GM21825 (cell line): ENCODE measurements around the gene JAM3.
A peak's percentile ranks its signal among the peaks of the same experiment; 100 is the strongest.

Source experiments
- ATAC-seq: cut with Tn5 transposase; IDR thresholded peaks from one replicate; pipeline ENCODE4 v1.9.1; 2021; ENCODE audit warnings: mild to moderate bottlenecking, moderate library complexity; ENCODE audit not compliant: unreplicated experiment

The JAM3 gene

GRCh38 chr11:134068829-134069425 lies at the start of gene JAM3:
Gene JAM3, plus strand, starts transcription at chr11:134069072. Its CDS starts 12 bp downstream, at chr11:134069084.
- ATAC-seq, result peak; percentile 82

- no peak for ATAC-seq
Measured at GRCh38 chr11:134019500-134019899, 49.4 kb upstream of the JAM3 start.

GRCh38 chr11:134020598-134020997 lies 48.3 kb upstream of the JAM3 start:
- ATAC-seq, result no peak

GRCh38 chr11:134021326-134021725 lies 47.5 kb upstream of the JAM3 start:
- no peak for ATAC-seq

- ATAC-seq, result no peak
Measured at GRCh38 chr11:134022748-134023147, 46.1 kb upstream of the JAM3 start.

GRCh38 chr11:134024420-134025081 lies 44.3 kb upstream of the JAM3 start:
- ATAC-seq, result no peak

- no peak for ATAC-seq
Measured at GRCh38 chr11:134025082-134025429, 43.8 kb upstream of the JAM3 start.

GRCh38 chr11:134026655-134027343 lies 42.1 kb upstream of the JAM3 start:
- no peak for ATAC-seq

- no peak for ATAC-seq
Measured at GRCh38 chr11:134027671-134028070, 41.2 kb upstream of the JAM3 start.

- ATAC-seq, result no peak
Measured at GRCh38 chr11:134028368-134028920, 40.4 kb upstream of the JAM3 start.

- no peak for ATAC-seq
Measured at GRCh38 chr11:134030853-134031252, 38.0 kb upstream of the JAM3 start.

- ATAC-seq, result no peak
Measured at GRCh38 chr11:134032043-134032442, 36.8 kb upstream of the JAM3 start.

GRCh38 chr11:134032501-134033091 lies 36.3 kb upstream of the JAM3 start:
- no peak for ATAC-seq

GRCh38 chr11:134033276-134033675 lies 35.6 kb upstream of the JAM3 start:
- no peak for ATAC-seq

GRCh38 chr11:134033696-134034491 lies 35.0 kb upstream of the JAM3 start:
- peak; percentile 75 for ATAC-seq

GRCh38 chr11:134034496-134035381 lies 34.1 kb upstream of the JAM3 start:
- ATAC-seq, result no peak

GRCh38 chr11:134036492-134037045 lies 32.3 kb upstream of the JAM3 start:
- no peak for ATAC-seq

GRCh38 chr11:134037046-134037908 lies 31.6 kb upstream of the JAM3 start:
- peak; percentile 59 for ATAC-seq
